NCI-H446 (cell line): ENCODE data around the gene ARHGAP26.
"Not testable (repeated sequence)": the region's sequence is repeated elsewhere in the genome, so short reads cannot be mapped to it uniquely, and the experiment has no call there.

Experiments used
- DNase-seq, 2 experiments: peaks; one replicate each; lab custom pipeline; 2025; lab: John Stamatoyannopoulos, UW

The ARHGAP26 gene

GRCh38 chr5:142984525-142984924 is 214.3 kb downstream of the ARHGAP26 start:
- DNase-seq: no peak

GRCh38 chr5:142989270-142989669 is 219.1 kb downstream of the ARHGAP26 start:
- DNase-seq: not testable (repeated sequence)

- not testable (repeated sequence) for DNase-seq
These were observed 219.9 kb downstream of the ARHGAP26 start for GRCh38 chr5:142990073-142990472.

- DNase-seq: no peak
These were observed 224.0 kb downstream of the ARHGAP26 start for GRCh38 chr5:142994218-142994617.

- DNase-seq: not testable (repeated sequence)
These were observed 225.4 kb downstream of the ARHGAP26 start for GRCh38 chr5:142995621-142996020.

- DNase-seq: no peak
These were observed 227.4 kb downstream of the ARHGAP26 start for GRCh38 chr5:142997591-142997990.

- no peak for DNase-seq
These were observed 228.3 kb downstream of the ARHGAP26 start for GRCh38 chr5:142998316-142999020.

GRCh38 chr5:143000551-143000950 is 230.4 kb downstream of the ARHGAP26 start:
- not testable (repeated sequence) for DNase-seq

- DNase-seq: no peak
These were observed 231.7 kb downstream of the ARHGAP26 start for GRCh38 chr5:143001764-143002351.

GRCh38 chr5:143002459-143003327 is 232.5 kb downstream of the ARHGAP26 start:
- peak; percentile 28 to 48 for DNase-seq

GRCh38 chr5:143003328-143003636 is 233.1 kb downstream of the ARHGAP26 start:
- DNase-seq: no peak

- DNase-seq: peak; percentile 40 to 56
These were observed 234.4 kb downstream of the ARHGAP26 start for GRCh38 chr5:143004361-143005145.

GRCh38 chr5:143006501-143006900 is 236.3 kb downstream of the ARHGAP26 start:
- DNase-seq: no peak

- no peak for DNase-seq
These were observed 237.9 kb downstream of the ARHGAP26 start for GRCh38 chr5:143008032-143008431.

- peak in 1 of 2 experiments; percentile 34 for DNase-seq
These were observed 238.8 kb downstream of the ARHGAP26 start for GRCh38 chr5:143008809-143009521.

- peak; percentile 51 to 84 for DNase-seq
These were observed 240.2 kb downstream of the ARHGAP26 start for GRCh38 chr5:143010351-143010750.

GRCh38 chr5:143011585-143011984 is 241.4 kb downstream of the ARHGAP26 start:
- DNase-seq: no peak

- DNase-seq: peak in 1 of 2 experiments; percentile 37
These were observed 243.2 kb downstream of the ARHGAP26 start for GRCh38 chr5:143013176-143013891.

- peak in 1 of 2 experiments; percentile 44 for DNase-seq
These were observed 244.0 kb downstream of the ARHGAP26 start for GRCh38 chr5:143014017-143014651.
